CD4-positive, alpha-beta T cell treated with Interleukin-12 subunit alpha and Interleukin-12 subunit beta, for 1 hour (primary cell): ENCODE measurements around the gene TNRC6A.
"Not testable (repeated sequence)": the region's sequence is repeated elsewhere in the genome, so short reads cannot be mapped to it uniquely, and the experiment has no call there.

Experiments
- DNase-seq: peaks from one replicate; pipeline ENCODE4 v3.0.0-alpha.2; 2020

TNRC6A gene

GRCh38 chr16:24848065-24848464 lies 118.6 kb downstream of the TNRC6A start:
- DNase-seq: no peak

DNA sequence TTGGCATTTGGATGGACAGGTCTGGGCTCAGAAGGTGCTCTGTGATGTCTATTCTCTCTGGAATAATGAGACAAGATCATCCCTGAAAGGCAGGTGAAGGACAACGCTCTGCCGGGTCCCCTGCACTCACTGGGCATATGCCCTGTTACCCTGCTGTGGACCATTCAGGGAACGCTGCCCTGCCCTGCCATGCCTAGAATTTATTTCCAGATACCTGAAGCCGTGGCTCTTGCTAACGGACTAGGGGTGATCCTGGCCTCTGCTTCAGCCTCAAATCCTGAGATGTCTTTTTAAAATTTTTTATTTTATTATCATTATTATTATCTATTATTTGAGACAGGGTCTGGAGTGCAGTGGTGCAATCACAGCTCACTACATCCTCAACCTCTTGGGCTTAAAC lies 120.2 kb downstream of the TNRC6A start:
- no peak for DNase-seq

GRCh38 chr16:24850289-24850938 lies 121.0 kb downstream of the TNRC6A start:
- no peak for DNase-seq

DNA sequence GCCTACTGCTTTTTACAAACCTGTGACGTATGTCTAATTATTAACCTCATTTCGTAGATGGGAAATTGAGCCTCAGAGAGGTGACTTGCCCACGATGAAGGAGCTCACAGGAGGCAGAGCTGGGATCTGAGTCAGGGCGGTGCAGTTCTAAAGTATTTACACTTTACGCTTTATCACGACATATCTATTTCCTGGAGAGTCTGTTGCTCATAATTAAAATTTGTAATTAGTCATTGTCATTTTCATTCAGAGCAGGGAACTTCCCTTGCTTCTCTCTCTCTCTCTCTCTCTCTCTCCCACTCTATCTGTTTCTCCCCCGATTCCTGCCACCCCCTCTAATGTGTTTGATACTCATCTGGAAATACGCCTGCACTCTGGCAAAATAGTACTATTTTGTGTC lies 122.2 kb downstream of the TNRC6A start:
- no peak for DNase-seq

- DNase-seq: no peak
Observed at GRCh38 chr16:24852281-24852721, 122.8 kb downstream of the TNRC6A start.

GRCh38 chr16:24853169-24853824 lies 123.8 kb downstream of the TNRC6A start:
- DNase-seq: no peak

DNA sequence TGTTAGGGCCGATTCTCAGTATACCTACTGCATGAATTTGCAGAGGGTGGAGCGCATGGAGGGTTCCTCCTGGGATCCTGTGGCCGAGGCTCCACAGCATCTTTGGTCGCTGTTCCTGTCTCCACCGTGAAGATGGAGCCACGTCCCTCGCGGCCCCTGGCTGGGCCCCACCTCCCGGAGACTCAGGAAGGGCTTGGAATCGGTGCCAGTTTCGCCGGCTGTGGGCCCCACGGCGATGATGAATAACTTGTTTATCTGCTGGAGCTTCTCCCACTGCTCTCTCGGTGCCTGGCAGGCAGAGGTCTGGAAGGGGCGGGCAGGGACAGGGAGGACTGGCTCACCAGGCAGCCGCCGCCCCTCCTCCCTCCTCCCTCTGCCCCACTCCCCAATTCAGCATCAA lies 124.4 kb downstream of the TNRC6A start:
- no peak for DNase-seq

DNA sequence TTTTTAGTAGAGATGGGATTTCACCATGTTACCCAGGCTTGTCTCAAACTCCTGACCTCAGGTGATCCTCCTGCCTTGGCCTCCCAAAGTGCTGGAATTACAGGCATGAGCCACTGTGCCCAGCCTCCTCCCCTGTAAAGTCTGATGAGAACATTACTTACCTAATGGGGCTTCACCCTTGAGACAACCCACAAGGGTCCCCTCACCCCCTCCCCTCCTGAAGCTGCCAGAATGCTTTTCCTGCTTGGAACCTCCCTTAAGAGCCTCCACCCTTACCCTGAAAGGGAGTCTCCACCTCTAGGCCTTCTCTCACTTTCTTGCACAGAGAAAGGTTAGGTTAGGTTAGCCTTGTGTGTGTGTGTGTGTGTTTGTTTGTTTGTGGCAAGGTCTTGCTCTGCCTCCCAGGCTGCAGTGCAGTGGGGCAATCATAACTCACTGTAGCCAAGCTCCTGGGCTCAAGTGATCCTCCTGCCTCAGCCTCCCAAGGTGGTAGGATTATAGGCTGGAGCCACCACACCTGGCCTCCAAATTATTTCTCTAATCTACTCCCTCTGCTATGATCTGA lies 125.2 kb downstream of the TNRC6A start:
- no peak for DNase-seq

DNA sequence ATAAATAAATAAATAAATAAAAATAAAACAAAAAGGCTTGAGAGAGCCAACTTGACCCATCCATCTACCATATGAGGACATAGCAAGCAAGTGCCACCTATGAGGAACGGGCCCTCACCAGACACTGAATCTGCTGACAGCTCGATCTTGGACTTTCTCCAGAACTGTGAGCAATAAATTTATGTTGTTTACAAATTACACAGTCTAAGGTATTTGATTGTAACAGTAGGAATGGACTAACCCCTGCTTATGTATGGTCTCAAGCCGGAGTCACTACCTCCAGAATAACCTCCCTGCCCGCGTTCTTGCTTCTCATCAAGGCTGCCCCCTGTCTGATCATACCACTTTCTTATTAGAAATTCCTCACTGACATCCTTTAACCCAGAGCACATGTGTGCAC lies 126.2 kb downstream of the TNRC6A start:
- DNase-seq: no peak

DNA sequence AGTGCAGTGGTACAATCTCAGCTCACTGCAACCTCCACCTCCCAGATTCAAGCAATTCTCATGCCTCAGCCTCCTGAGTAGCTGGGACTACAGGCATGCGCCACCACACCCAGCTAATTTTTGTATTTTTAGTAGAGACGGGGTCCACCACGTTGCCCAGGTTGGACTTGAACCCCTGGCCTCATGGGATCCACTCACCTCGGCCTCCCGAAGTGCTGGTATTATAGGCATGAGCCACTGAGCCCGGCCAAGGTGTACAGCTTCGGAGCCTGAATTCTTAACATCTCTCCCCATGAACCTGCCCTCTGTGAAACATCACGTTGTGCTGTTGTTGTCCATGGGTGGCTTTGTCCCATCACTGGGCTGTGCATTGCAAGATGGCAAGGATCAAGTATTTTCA lies 127.4 kb downstream of the TNRC6A start:
- DNase-seq: not testable (repeated sequence)

DNA sequence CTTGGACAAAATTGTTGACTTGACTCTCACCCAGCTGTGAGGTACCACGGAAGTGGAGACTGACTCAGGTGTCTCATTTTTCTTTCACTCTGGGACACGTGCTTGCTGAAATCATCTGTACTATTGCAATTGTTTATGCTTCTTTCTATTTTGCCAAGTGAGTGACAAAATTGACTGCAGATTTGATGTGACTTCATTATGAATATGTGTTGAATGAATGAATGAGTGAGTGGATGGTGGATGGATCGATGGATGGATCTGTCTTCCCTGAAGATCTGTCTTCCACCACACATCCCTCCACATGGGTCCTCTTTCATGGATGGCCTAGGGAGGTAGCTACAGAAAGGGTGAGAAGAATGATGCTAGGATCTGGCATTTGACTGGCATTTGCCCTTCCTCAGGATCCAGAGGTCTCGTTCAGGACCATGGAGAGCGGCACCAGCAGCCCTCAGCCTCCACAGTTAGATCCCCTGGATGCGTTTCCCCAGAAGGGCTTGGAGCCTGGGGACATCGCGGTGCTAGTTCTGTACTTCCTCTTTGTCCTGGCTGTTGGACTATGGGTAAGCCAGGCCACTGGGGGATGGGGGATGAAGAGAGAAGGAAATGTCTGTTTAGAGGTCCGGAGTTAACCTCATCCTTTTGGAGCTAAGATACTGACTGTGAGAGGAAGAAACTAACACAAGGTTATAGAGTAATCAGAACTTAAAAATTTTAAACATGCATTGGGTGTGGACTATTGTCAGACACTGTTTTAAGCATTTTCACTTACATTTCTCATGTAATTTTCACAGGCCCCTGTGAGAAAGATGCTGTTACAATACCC lies 129.0 kb downstream of the TNRC6A start:
- peak; percentile 11 for DNase-seq

- DNase-seq: no peak
Observed at GRCh38 chr16:24861461-24861860, 132.0 kb downstream of the TNRC6A start.

GRCh38 chr16:24863582-24864437 lies 134.4 kb downstream of the TNRC6A start:
- DNase-seq: no peak

DNA sequence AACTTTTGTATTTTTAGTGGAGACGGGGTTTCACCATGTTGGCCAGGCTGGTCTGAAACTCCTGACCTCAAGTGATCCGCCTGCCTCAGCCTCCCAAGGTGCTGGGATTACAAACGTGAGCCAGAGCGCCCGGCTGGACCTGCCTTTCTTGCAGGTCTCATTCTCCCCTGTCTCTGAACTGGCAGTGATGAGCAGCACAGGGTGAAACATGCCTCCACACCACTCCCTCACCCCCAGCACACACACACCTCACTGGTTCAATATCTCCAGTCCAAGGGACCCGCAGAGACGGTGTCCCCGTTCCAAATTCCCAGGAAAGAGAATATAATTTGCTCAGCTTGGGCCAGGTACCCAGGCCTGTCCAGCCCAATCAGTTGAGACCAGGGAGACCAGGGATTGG lies 139.6 kb downstream of the TNRC6A start:
- no peak for DNase-seq

GRCh38 chr16:24871891-24872290 lies 142.4 kb downstream of the TNRC6A start:
- DNase-seq: no peak

GRCh38 chr16:24873028-24873427 lies 143.6 kb downstream of the TNRC6A start:
- no peak for DNase-seq

- no peak for DNase-seq
Observed at GRCh38 chr16:24875466-24875865, 146.0 kb downstream of the TNRC6A start.
